Measurements from ENCODE around the gene C1orf210.

Gene C1orf210

GRCh38 chr1:43246466-43247213 lies 38.7 kb downstream of the C1orf210 start:
- no peak for DNase-seq

GRCh38 chr1:43243299-43243698 lies 42.1 kb downstream of the C1orf210 start:
- DNase-seq: no peak

GRCh38 chr1:43241413-43241836 lies 44.0 kb downstream of the C1orf210 start:
- DNase-seq: no peak

- DNase-seq: no peak
These were observed 45.9 kb downstream of the C1orf210 start for GRCh38 chr1:43239484-43239883.

GRCh38 chr1:43238991-43239469 lies 46.4 kb downstream of the C1orf210 start:
- DNase-seq: no peak

GRCh38 chr1:43238085-43238484 lies 47.3 kb downstream of the C1orf210 start:
- peak; percentile 13 for DNase-seq

- no peak for DNase-seq
These were observed 48.3 kb downstream of the C1orf210 start for GRCh38 chr1:43237121-43237520.

- no peak for DNase-seq
These were observed 49.8 kb downstream of the C1orf210 start for GRCh38 chr1:43235451-43236121.

- no peak for DNase-seq
These were observed 50.3 kb downstream of the C1orf210 start for GRCh38 chr1:43235040-43235439.

GRCh38 chr1:43234267-43234666 lies 51.1 kb downstream of the C1orf210 start:
- no peak for DNase-seq

GRCh38 chr1:43233631-43234030 lies 51.8 kb downstream of the C1orf210 start:
- no peak for DNase-seq

- DNase-seq: no peak
These were observed 52.9 kb downstream of the C1orf210 start for GRCh38 chr1:43232482-43232881.

GRCh38 chr1:43232074-43232473 lies 53.3 kb downstream of the C1orf210 start:
- DNase-seq: no peak

Data from CD4-positive, alpha-beta T cell treated with Interleukin-10 for 1 hour (primary cell).